Gastroesophageal sphincter (tissue), 3 donors: ENCODE results near the gene FXYD6.

ENCODE experiments used
- CTCF ChIP-seq, 4 experiments: fragments of 200-600 bp in 2 of 4; fragments of 450-650 bp in 2 of 4; sonication (generic) in 1 of 4; IDR thresholded peaks; one replicate each; pipeline ENCODE4 v1.5.1; 2017 to 2019; ENCODE audit warnings: antibody characterized with exemption in 4 of 4, mild to moderate bottlenecking in 2 of 4, moderate library complexity in 2 of 4
- EP300 ChIP-seq: sonication (generic); formaldehyde crosslinking; IDR thresholded peaks from one replicate; pipeline ENCODE4 v1.6.1; 2017; ENCODE audit warnings: antibody characterized with exemption, mild to moderate bottlenecking
- POLR2A ChIP-seq, 2 donors: fragments of 450-650 bp; IDR thresholded peaks; one replicate each; pipeline ENCODE4 v1.6.1; 2017; ENCODE audit warnings: antibody characterized with exemption in 2 of 2, mild to moderate bottlenecking in 2 of 2, moderate library complexity in 1 of 2
- POLR2AphosphoS5 ChIP-seq: sonication (generic); formaldehyde crosslinking; IDR thresholded peaks from one replicate; pipeline ENCODE4 v1.6.1; 2017; ENCODE audit warnings: antibody characterized with exemption

GRCh38 chr11:117905524-117905923 is 29.1 kb upstream of the FXYD6 start:
- TF ChIP-seq POLR2A (IDR thresholded peaks at IDR 0.05) = no peak
- TF ChIP-seq CTCF (IDR thresholded peaks at IDR 0.05) = no peak
- TF ChIP-seq POLR2AphosphoS5 = no peak
- TF ChIP-seq EP300 = no peak
